GM23338 (cell line): ENCODE measurements around the gene ZNF74. TPM values are rescaled to one million over a fixed set of nuclear protein-coding genes. Genes with fewer than 3 reads are reported as not detected.
A peak's percentile ranks its signal among the peaks of the same experiment; 100 is the strongest.

ENCODE experiments used
- ATAC-seq: fragments of 200-7000 bp; cut with Tn5 transposase; 3 replicates; pipeline ENCODE4 v1.9.1; 2020
- DNase-seq: peaks from one replicate; pipeline ENCODE4 v3.0.0-alpha.2; 2015; ENCODE audit warnings: low spot score
- H2AFZ ChIP-seq: fragments of 200-600 bp; sonication (generic); 2 replicates; pipeline ENCODE4 v1.8.0; 2016; ENCODE audit warnings: antibody characterized with exemption, mild to moderate bottlenecking, moderate library complexity
- H3F3A ChIP-seq: fragments of 200-600 bp; sonication (generic); replicated peaks from 2 replicates; pipeline ENCODE4 v1.8.0; 2017; ENCODE audit warnings: antibody characterized with exemption, mixed run types, low read depth
- H3K27ac ChIP-seq: fragments of 200-600 bp; sonication (generic); 2 replicates; pipeline ENCODE4 v1.6.1; 2016; ENCODE audit warnings: low read depth
- H3K27me3 ChIP-seq: fragments of 200-600 bp; sonication (generic); 2 replicates; pipeline ENCODE4 v1.8.0; 2016; ENCODE audit warnings: mild to moderate bottlenecking, mixed run types, moderate library complexity; ENCODE audit not compliant: insufficient read depth
- H3K36me3 ChIP-seq: fragments of 200-600 bp; sonication (generic); 2 replicates; pipeline ENCODE4 v1.8.0; 2016; ENCODE audit warnings: mild to moderate bottlenecking; ENCODE audit not compliant: insufficient read depth
- H3K4me1 ChIP-seq: fragments of 200-600 bp; sonication (generic); 2 replicates; pipeline ENCODE4 v1.8.0; 2016; ENCODE audit warnings: mild to moderate bottlenecking, moderate library complexity; ENCODE audit not compliant: insufficient read depth
- H3K4me2 ChIP-seq: fragments of 200-600 bp; sonication (generic); 2 replicates; pipeline ENCODE4 v1.7.1; 2017; ENCODE audit warnings: mixed run types
- H3K4me3 ChIP-seq: fragments of 200-600 bp; sonication (generic); 2 replicates; pipeline ENCODE4 v1.6.1; 2016; ENCODE audit warnings: mixed run types
- H3K79me2 ChIP-seq: fragments of 200-600 bp; sonication (generic); replicated peaks from 2 replicates; pipeline ENCODE4 v1.8.0; 2017; ENCODE audit warnings: mild to moderate bottlenecking; ENCODE audit not compliant: insufficient read depth
- H3K9me2 ChIP-seq: fragments of 200-600 bp; sonication (generic); 2 replicates; pipeline ENCODE4 v1.8.0; 2017; ENCODE audit not compliant: insufficient read depth
- H4K20me1 ChIP-seq: fragments of 200-600 bp; sonication (generic); replicated peaks from 2 replicates; pipeline ENCODE4 v1.8.0; 2017; ENCODE audit warnings: mild to moderate bottlenecking; ENCODE audit not compliant: insufficient read depth
- H3K27ac Mint-ChIP-seq: 2 replicates; pipeline ENCODE4 v1.8.0; 2020; ENCODE audit warnings: inconsistent platforms, mild to moderate bottlenecking, moderate library complexity, mixed read lengths
- H3K27me3 Mint-ChIP-seq: 3 replicates; pipeline ENCODE4 v1.8.0; 2022; ENCODE audit warnings: low read depth, mild to moderate bottlenecking, moderate library complexity, mixed read lengths, inconsistent platforms; ENCODE audit not compliant: insufficient read depth, poor library complexity
- H3K36me3 Mint-ChIP-seq: 3 replicates; pipeline ENCODE4 v1.8.0; 2021; ENCODE audit warnings: low read depth, mild to moderate bottlenecking, inconsistent platforms, moderate library complexity, mixed read lengths
- H3K4me1 Mint-ChIP-seq: 3 replicates; pipeline ENCODE4 v1.8.0; 2020; ENCODE audit warnings: mild to moderate bottlenecking, inconsistent platforms, mixed read lengths
- H3K4me3 Mint-ChIP-seq: 3 replicates; pipeline ENCODE4 v1.8.0; 2021; ENCODE audit warnings: moderate library complexity, mild to moderate bottlenecking, inconsistent platforms, mixed read lengths
- H3K9me3 Mint-ChIP-seq: 3 replicates; pipeline ENCODE4 v1.8.0; 2020; ENCODE audit warnings: moderate library complexity, mild to moderate bottlenecking, inconsistent platforms, mixed read lengths
- CREB1 ChIP-seq: fragments of 250-450 bp; sonication (Bioruptor Pico); IDR thresholded peaks from 2 replicates; pipeline ENCODE4 v1.5.0; 2020; ENCODE audit warnings: low read depth, mild to moderate bottlenecking, moderate library complexity
- JUNB ChIP-seq: IDR thresholded peaks from one replicate; pipeline ENCODE4 v1.6.1; 2016; ENCODE audit warnings: antibody characterized with exemption; ENCODE audit not compliant: unreplicated experiment
- NANOG ChIP-seq: IDR thresholded peaks from 2 replicates; pipeline ENCODE4 v1.6.1; 2016; ENCODE audit warnings: antibody characterized with exemption, borderline replicate concordance
- POLR2AphosphoS5 ChIP-seq: IDR thresholded peaks from 2 replicates; pipeline ENCODE4 v1.6.1; 2016; ENCODE audit warnings: antibody characterized with exemption, low read depth
- STAT1 ChIP-seq: IDR thresholded peaks from one replicate; pipeline ENCODE4 v1.6.1; 2016; ENCODE audit warnings: antibody characterized with exemption; ENCODE audit not compliant: unreplicated experiment
- ZNF114 ChIP-seq: fragments of 250-450 bp; sonication (Bioruptor Pico); IDR thresholded peaks from 2 replicates; pipeline ENCODE4 v1.5.0; 2020; ENCODE audit warnings: mild to moderate bottlenecking, moderate library complexity
- polyA plus RNA-seq: library from polyadenylated mRNA; unstranded; fragments of >200 nt; fragmentation: Nextera tagmentation; extraction: Ambion mirVana; gene quantifications from 2 replicates; pipeline ENCODE4 v1.2.1, GENCODE V29; 2016
- total RNA-seq: library from RNA; depleted of rRNA; stranded (reverse); fragments of >200 nt; shearing (Covaris generic); gene quantifications from 2 replicates; pipeline ENCODE4 v1.2.3, GENCODE V29; 2014
- TF ChIP-seq, protein P1 (sequence below): fragments of 250-450 bp; sonication (Bioruptor Pico); IDR thresholded peaks from 2 replicates; pipeline ENCODE4 v1.5.0; 2020; ENCODE audit warnings: mild to moderate bottlenecking, moderate library complexity

ZNF74 gene
- total and polyA plus RNA-seq, 2 experiments from 2014 or later: 16.1 to 94.0 TPM

GRCh38 chr22:20423906-20424551 is 30.1 kb downstream of the ZNF74 start:
- Histone ChIP-seq H3K4me1 (no peaks in the 10 kb centered on the region), H3K79me2 (no peaks in the 10 kb centered on the region), H2AFZ (no peak overlapping the region), H3F3A (no peaks in the 10 kb centered on the region), H3K27me3 (peaks cover 49% of the 10 kb centered on the region), H3K27ac (no peak overlapping the region), H3K36me3 (no peaks in the 10 kb centered on the region), H4K20me1 (0 out of 2 replicates have a peak, but pooled peaks cover 6% of the 10 kb centered on the region), H3K4me3 (0 out of 2 replicates have a peak overlapping the region, but pooled peaks have one; percentile 56), H3K4me2 (peak overlapping the region; percentile 48; the same call in 1 of the 2 replicates), H3K9me2 (no peaks in the 10 kb centered on the region)
- Mint-ChIP-seq H3K4me1 (peaks cover 6% of the 10 kb centered on the region), H3K36me3 (peaks cover 3% of the 10 kb centered on the region), H3K4me3 (no peak overlapping the region; the same call in 2 of the 3 replicates), H3K27ac (no peak overlapping the region), H3K27me3 (peaks cover 50% of the 10 kb centered on the region), H3K9me3 (no peaks in the 10 kb centered on the region; the same call in 2 of the 3 replicates)
- TF ChIP-seq NANOG (no peak), POLR2AphosphoS5 (no peak), STAT1 (no peak), ZNF114 (CRISPR knock-in tag) (no peak), CREB1 (no peak), JUNB (no peak)
- TF ChIP-seq, protein P1, sequence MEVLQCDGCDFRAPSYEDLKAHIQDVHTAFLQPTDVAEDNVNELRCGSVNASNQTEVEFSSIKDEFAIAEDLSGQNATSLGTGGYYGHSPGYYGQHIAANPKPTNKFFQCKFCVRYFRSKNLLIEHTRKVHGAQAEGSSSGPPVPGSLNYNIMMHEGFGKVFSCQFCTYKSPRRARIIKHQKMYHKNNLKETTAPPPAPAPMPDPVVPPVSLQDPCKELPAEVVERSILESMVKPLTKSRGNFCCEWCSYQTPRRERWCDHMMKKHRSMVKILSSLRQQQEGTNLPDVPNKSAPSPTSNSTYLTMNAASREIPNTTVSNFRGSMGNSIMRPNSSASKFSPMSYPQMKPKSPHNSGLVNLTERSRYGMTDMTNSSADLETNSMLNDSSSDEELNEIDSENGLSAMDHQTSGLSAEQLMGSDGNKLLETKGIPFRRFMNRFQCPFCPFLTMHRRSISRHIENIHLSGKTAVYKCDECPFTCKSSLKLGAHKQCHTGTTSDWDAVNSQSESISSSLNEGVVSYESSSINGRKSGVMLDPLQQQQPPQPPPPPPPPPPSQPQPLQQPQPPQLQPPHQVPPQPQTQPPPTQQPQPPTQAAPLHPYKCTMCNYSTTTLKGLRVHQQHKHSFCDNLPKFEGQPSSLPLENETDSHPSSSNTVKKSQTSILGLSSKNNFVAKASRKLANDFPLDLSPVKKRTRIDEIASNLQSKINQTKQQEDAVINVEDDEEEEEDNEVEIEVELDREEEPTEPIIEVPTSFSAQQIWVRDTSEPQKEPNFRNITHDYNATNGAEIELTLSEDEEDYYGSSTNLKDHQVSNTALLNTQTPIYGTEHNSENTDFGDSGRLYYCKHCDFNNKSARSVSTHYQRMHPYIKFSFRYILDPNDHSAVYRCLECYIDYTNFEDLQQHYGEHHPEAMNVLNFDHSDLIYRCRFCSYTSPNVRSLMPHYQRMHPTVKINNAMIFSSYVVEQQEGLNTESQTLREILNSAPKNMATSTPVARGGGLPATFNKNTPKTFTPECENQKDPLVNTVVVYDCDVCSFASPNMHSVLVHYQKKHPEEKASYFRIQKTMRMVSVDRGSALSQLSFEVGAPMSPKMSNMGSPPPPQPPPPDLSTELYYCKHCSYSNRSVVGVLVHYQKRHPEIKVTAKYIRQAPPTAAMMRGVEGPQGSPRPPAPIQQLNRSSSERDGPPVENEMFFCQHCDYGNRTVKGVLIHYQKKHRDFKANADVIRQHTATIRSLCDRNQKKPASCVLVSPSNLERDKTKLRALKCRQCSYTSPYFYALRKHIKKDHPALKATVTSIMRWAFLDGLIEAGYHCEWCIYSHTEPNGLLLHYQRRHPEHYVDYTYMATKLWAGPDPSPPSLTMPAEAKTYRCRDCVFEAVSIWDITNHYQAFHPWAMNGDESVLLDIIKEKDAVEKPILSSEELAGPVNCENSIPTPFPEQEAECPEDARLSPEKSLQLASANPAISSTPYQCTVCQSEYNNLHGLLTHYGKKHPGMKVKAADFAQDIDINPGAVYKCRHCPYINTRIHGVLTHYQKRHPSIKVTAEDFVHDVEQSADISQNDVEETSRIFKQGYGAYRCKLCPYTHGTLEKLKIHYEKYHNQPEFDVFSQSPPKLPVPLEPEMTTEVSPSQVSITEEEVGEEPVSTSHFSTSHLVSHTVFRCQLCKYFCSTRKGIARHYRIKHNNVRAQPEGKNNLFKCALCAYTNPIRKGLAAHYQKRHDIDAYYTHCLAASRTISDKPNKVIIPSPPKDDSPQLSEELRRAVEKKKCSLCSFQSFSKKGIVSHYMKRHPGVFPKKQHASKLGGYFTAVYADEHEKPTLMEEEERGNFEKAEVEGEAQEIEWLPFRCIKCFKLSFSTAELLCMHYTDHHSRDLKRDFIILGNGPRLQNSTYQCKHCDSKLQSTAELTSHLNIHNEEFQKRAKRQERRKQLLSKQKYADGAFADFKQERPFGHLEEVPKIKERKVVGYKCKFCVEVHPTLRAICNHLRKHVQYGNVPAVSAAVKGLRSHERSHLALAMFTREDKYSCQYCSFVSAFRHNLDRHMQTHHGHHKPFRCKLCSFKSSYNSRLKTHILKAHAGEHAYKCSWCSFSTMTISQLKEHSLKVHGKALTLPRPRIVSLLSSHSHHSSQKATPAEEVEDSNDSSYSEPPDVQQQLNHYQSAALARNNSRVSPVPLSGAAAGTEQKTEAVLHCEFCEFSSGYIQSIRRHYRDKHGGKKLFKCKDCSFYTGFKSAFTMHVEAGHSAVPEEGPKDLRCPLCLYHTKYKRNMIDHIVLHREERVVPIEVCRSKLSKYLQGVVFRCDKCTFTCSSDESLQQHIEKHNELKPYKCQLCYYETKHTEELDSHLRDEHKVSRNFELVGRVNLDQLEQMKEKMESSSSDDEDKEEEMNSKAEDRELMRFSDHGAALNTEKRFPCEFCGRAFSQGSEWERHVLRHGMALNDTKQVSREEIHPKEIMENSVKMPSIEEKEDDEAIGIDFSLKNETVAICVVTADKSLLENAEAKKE: no peak
- no peak for ATAC-seq
- DNase-seq: no peak
